LNCAP (cell line): Measurements from ENCODE around the gene GPSM1.

Experiments
- CTCF ChIP-seq: fragments of 450-650 bp; IDR thresholded peaks from 2 replicates; pipeline ENCODE4 v1.5.1; 2017; ENCODE audit warnings: mild to moderate bottlenecking

GPSM1 gene

GRCh38 chr9:136403915-136404800, 76.8 kb downstream of the GPSM1 start:
- TF ChIP-seq CTCF = no peak

GRCh38 chr9:136404801-136405136, 77.4 kb downstream of the GPSM1 start:
- no peak for TF ChIP-seq CTCF

- TF ChIP-seq CTCF = no peak
Measured at GRCh38 chr9:136405481-136405880, 78.1 kb downstream of the GPSM1 start.

- no peak for TF ChIP-seq CTCF
Measured at GRCh38 chr9:136407911-136408310, 80.6 kb downstream of the GPSM1 start.
